PFSK-1 (cell line): ENCODE results near the gene DAND5.

Experiments
- POLR2AphosphoS5 ChIP-seq: IDR thresholded peaks from 2 replicates; pipeline ENCODE4 v1.6.1; 2012; ENCODE audit warnings: low read depth, mild to moderate bottlenecking, control low read depth, low read length, moderate library complexity
- SIN3A ChIP-seq: IDR thresholded peaks from 2 replicates; pipeline ENCODE4 v1.6.1; 2012; ENCODE audit warnings: mild to moderate bottlenecking, low read length, moderate library complexity, borderline replicate concordance; ENCODE audit not compliant: insufficient read depth
- TF ChIP-seq, protein P1 (sequence below), 2 experiments: IDR thresholded peaks; 2 replicates each; pipeline versions ENCODE4 v1.6.1 to v1.8.0; 2011 to 2012; ENCODE audit warnings: low read depth in 2 of 2, low read length in 2 of 2, control low read depth in 1 of 2, inconsistent platforms in 1 of 2, mild to moderate bottlenecking in 1 of 2, moderate library complexity in 1 of 2; ENCODE audit not compliant: insufficient read depth in 1 of 2

DNA sequence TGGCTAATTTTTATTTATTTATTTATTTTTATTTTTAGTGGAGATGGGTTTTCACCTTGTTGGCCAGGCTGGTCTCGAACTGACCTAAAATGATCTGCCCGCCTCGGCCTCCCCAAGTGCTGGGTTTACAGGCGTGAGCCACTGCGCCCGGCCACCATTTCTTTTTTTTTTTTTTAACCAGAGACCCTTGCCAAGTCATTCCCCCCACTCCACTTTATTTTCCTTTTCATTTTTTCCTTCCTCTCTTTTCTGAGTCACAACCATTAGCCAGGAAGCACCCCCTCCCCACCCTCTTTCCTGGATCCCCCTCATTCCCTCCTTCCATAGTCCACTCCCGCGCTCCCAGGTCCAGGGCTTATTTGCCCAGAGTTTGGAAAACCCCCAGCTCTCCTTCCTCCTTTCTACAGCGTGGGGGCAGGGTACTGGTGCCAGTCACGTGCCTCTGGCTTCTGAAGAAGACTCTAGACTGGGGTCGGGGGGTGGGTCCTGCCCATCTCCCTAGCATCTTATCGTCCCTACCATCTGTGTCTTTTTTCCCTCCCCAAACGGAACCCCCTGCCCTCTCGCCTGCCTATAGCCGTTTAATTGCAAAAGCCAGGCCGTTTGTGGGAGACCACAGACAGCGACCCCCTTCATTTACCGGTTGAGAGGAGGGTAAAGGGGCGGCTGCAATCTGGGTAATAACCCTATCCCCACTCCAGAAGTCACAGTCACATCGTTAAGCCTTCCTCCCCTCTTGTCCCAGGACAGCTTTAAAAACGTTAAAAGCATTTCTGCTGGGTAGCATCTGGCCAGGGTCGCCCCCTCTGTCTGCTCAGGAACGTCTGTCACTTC lies 32.1 kb upstream of the DAND5 start:
- TF ChIP-seq POLR2AphosphoS5 (no peak), SIN3A (no peak)
- TF ChIP-seq, protein P1, sequence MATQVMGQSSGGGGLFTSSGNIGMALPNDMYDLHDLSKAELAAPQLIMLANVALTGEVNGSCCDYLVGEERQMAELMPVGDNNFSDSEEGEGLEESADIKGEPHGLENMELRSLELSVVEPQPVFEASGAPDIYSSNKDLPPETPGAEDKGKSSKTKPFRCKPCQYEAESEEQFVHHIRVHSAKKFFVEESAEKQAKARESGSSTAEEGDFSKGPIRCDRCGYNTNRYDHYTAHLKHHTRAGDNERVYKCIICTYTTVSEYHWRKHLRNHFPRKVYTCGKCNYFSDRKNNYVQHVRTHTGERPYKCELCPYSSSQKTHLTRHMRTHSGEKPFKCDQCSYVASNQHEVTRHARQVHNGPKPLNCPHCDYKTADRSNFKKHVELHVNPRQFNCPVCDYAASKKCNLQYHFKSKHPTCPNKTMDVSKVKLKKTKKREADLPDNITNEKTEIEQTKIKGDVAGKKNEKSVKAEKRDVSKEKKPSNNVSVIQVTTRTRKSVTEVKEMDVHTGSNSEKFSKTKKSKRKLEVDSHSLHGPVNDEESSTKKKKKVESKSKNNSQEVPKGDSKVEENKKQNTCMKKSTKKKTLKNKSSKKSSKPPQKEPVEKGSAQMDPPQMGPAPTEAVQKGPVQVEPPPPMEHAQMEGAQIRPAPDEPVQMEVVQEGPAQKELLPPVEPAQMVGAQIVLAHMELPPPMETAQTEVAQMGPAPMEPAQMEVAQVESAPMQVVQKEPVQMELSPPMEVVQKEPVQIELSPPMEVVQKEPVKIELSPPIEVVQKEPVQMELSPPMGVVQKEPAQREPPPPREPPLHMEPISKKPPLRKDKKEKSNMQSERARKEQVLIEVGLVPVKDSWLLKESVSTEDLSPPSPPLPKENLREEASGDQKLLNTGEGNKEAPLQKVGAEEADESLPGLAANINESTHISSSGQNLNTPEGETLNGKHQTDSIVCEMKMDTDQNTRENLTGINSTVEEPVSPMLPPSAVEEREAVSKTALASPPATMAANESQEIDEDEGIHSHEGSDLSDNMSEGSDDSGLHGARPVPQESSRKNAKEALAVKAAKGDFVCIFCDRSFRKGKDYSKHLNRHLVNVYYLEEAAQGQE (IDR thresholded peaks at IDR 0.05; ENCODE audit: insufficient read depth in 1 of 2, low read depth in 2 of 2, low read length in 2 of 2) = no peak
